Spleen (tissue), 11 donors: ENCODE measurements around the gene WDR7. TPM values are rescaled to one million over a fixed set of nuclear protein-coding genes. Genes with fewer than 3 reads are reported as not detected.

Source experiments
- DNase-seq: peaks from one replicate; pipeline ENCODE4 v3.0.0-alpha.2; 2020
- H3K27ac ChIP-seq, 8 donors: fragments of 200-600 bp; sonication (generic) in 7 of 8; 1 replicate in 4 of 8; 2 replicates in 4 of 8; pipeline versions ENCODE4 v1.5.0 to v1.8.0; 2016 to 2021; ENCODE audit warnings: inconsistent platforms in 4 of 8, mild to moderate bottlenecking in 4 of 8, moderate library complexity in 1 of 8
- H3K27me3 ChIP-seq, 7 donors: fragments of 200-600 bp; sonication (generic) in 6 of 7; replicated peaks in 1 of 7; 1 replicate in 4 of 7; 2 replicates in 3 of 7; pipeline versions ENCODE4 v1.5.0 to v1.8.0; 2016 to 2021; ENCODE audit warnings: inconsistent platforms in 3 of 7, mild to moderate bottlenecking in 1 of 7
- H3K36me3 ChIP-seq, 6 donors: fragments of 200-600 bp; sonication (generic) in 5 of 6; 1 replicate in 4 of 6; 2 replicates in 2 of 6; pipeline versions ENCODE4 v1.5.0 to v1.8.0; 2016 to 2021; ENCODE audit warnings: inconsistent platforms in 2 of 6
- H3K4me1 ChIP-seq, 6 donors: fragments of 200-600 bp; sonication (generic) in 5 of 6; 1 replicate in 3 of 6; 2 replicates in 3 of 6; pipeline versions ENCODE4 v1.5.0 to v1.8.0; 2016 to 2021; ENCODE audit warnings: inconsistent platforms in 3 of 6
- H3K4me3 ChIP-seq, 8 donors: fragments of 200-600 bp; sonication (generic) in 7 of 8; 1 replicate in 4 of 8; 2 replicates in 4 of 8; pipeline versions ENCODE4 v1.5.0 to v1.8.0; 2016 to 2021; ENCODE audit warnings: inconsistent platforms in 4 of 8, mild to moderate bottlenecking in 4 of 8, moderate library complexity in 2 of 8
- H3K9me3 ChIP-seq, 8 donors: fragments of 200-600 bp; sonication (generic) in 7 of 8; 1 replicate in 4 of 8; 2 replicates in 4 of 8; pipeline versions ENCODE4 v1.5.0 to v1.8.0; 2016 to 2021; ENCODE audit warnings: inconsistent platforms in 4 of 8
- POLR2A ChIP-seq, 3 donors: fragments of 450-650 bp; IDR thresholded peaks; one replicate each; pipeline ENCODE4 v1.5.1; 2017; ENCODE audit warnings: antibody characterized with exemption in 3 of 3, mild to moderate bottlenecking in 1 of 3
- POLR2AphosphoS5 ChIP-seq, 3 donors: sonication (generic); formaldehyde crosslinking; IDR thresholded peaks; one replicate each; pipeline ENCODE4 v1.5.1; 2017; ENCODE audit warnings: antibody characterized with exemption in 3 of 3
- WGBS, 5 donors: extraction: QIAGEN DNeasy Blood & Tissue Kit in 3 of 5; methylation state at CpG; one replicate each; pipeline versions ENCODE4 v1.1.5 to v1.1.7; 2013 to 2018; 5-methylcytosine and 5-hydroxymethylcytosine counted together
- intact Hi-C: fragments of 100-400 bp; cut with DNase I; formaldehyde crosslinking; loops from one replicate; pipeline ENCODE4 v1.15.0; 2023; ENCODE audit warnings: low total_unique reads
- polyA plus RNA-seq, 3 donors: library from polyadenylated mRNA; stranded (reverse); fragments of 200-250 nt; gene quantifications; one replicate each; pipeline ENCODE4 v1.2.1, GENCODE V29; 2013
- total RNA-seq, 7 donors: library from RNA; depleted of rRNA in 3 of 7; stranded (reverse); fragments of >200 nt in 3 of 7; fragmentation: NEBNext Ultra II Directional in 4 of 7; extraction: Animal tissue kit (Norgen Biotek cat#: 25700) in 4 of 7; gene quantifications; one replicate each; pipeline versions ENCODE4 v1.1.0 to v1.2.1, GENCODE V29; 2016 to 2021
- TF ChIP-seq, protein P1 (sequence below), 11 experiments: fragments of 200-600 bp in 7 of 11; fragments of 450-650 bp in 4 of 11; sonication (generic) in 4 of 11; IDR thresholded peaks in 8 of 11; conservative IDR thresholded peaks in 3 of 11; 1 replicate in 7 of 11; 2 replicates in 4 of 11; pipeline versions ENCODE4 v1.4.0 to v1.8.0; 2016 to 2021; ENCODE audit warnings: antibody characterized with exemption in 11 of 11, inconsistent platforms in 4 of 11, mild to moderate bottlenecking in 1 of 11
- donor health status: healthy with polysubstance abuse.
- donor health status: DM: no; HTN: no; CAD: no; lungs with moderate emphysema.
- donor health status: DM: no; HTN: no; CAD: no.
- donor health status: Bipolar disorder and iron deficiency.
- donor health status: healthy.
- donor health status: DM: no; HTN: no; CAD: no.
- donor health status: DM: yes; HTN: yes; CAD: no.

WDR7 gene
- total and polyA plus RNA-seq, 10 donors, result 2.8 to 55.9 (median 42.8) TPM

DNA sequence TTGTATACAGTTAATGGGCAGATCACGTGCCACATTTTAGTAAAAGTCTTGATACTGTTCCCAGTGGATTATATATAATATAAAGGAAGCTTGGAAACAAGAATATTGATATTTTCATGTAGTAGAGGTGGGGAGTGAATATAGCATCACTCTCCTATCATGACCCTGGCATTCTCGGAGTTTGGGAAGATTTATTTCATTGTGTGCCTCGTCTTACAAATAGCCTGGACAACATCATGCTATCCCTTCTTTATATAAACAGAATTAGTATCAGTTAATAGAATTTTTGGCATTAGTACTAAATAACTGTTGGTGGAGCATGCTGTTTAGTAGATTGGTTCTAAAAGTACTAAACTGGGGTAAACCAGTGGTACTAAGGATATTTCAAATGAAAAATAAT is 283.7 kb downstream of the WDR7 start:
- no peak for TF ChIP-seq POLR2AphosphoS5 (IDR thresholded peaks at IDR 0.05)
- no peak for TF ChIP-seq POLR2A (IDR thresholded peaks at IDR 0.05)
- TF ChIP-seq, protein P1, sequence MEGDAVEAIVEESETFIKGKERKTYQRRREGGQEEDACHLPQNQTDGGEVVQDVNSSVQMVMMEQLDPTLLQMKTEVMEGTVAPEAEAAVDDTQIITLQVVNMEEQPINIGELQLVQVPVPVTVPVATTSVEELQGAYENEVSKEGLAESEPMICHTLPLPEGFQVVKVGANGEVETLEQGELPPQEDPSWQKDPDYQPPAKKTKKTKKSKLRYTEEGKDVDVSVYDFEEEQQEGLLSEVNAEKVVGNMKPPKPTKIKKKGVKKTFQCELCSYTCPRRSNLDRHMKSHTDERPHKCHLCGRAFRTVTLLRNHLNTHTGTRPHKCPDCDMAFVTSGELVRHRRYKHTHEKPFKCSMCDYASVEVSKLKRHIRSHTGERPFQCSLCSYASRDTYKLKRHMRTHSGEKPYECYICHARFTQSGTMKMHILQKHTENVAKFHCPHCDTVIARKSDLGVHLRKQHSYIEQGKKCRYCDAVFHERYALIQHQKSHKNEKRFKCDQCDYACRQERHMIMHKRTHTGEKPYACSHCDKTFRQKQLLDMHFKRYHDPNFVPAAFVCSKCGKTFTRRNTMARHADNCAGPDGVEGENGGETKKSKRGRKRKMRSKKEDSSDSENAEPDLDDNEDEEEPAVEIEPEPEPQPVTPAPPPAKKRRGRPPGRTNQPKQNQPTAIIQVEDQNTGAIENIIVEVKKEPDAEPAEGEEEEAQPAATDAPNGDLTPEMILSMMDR (IDR thresholded peaks at IDR 0.05 in 8 of 11, conservative IDR thresholded peaks at IDR 0.05 in 3 of 11), result no peak
- intact Hi-C loops, result no loop called here
- Histone ChIP-seq H3K4me1 (no peaks in the 10 kb centered on the region), H3K27ac (no peak overlapping the region), H3K27me3 (no peaks in the 10 kb centered on the region), H3K9me3 (no peaks in the 10 kb centered on the region), H3K36me3 (peaks cover 0 to 83% (median 7%) of the 10 kb centered on the region in 6 donors), H3K4me3 (no peak overlapping the region)
- DNase-seq, result no peak
- 96 to 97% (median 97%) methylated on average over 3 of the region's 3 CpGs for WGBS, 5 donors

DNA sequence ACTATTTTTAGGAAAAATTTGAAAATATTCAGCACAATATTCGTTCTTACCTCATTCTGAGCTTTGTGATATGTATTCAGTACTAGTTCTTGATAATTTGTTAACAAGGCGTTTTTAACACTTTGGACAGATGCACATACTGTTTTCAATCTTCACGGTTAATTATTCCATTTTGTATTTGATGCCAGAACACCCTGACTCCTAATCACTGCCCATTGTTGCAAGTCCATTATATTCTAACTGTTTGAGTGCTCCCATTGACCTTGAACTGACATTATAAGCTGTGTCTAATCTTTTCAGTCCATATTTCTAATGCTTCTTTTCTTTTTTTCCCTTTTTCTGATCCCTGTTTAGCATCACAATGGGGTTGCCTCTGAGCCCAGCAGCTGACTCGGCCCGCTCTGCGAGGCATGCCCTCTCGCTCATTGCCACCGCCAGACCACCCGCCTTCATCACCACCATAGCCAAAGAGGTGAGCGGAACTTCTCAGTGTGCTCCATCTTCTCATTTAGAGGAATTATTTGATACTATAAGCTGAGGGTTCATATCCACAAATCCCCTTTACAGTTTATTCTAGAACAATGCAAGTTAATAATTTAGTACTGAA is 284.4 kb downstream of the WDR7 start:
- intact Hi-C loops, result no loop called here
- 96 to 97% (median 97%) methylated on average over 10 of the region's 10 CpGs for WGBS, 5 donors
- TF ChIP-seq POLR2A (IDR thresholded peaks at IDR 0.05) (no peak), POLR2AphosphoS5 (IDR thresholded peaks at IDR 0.05) (no peak)
- TF ChIP-seq, protein P1 (IDR thresholded peaks at IDR 0.05 in 8 of 11, conservative IDR thresholded peaks at IDR 0.05 in 3 of 11), result no peak
- DNase-seq, result no peak
- H3K27me3 ChIP-seq, result no peaks in the 10 kb centered on the region
- no peak overlapping the region for H3K4me3 ChIP-seq
- H3K9me3 ChIP-seq, result no peaks in the 10 kb centered on the region
- peaks cover 0 to 82% (median 7%) of the 10 kb centered on the region in 6 donors for H3K36me3 ChIP-seq
- H3K4me1 ChIP-seq, result no peaks in the 10 kb centered on the region
- H3K27ac ChIP-seq, result no peak overlapping the region

DNA sequence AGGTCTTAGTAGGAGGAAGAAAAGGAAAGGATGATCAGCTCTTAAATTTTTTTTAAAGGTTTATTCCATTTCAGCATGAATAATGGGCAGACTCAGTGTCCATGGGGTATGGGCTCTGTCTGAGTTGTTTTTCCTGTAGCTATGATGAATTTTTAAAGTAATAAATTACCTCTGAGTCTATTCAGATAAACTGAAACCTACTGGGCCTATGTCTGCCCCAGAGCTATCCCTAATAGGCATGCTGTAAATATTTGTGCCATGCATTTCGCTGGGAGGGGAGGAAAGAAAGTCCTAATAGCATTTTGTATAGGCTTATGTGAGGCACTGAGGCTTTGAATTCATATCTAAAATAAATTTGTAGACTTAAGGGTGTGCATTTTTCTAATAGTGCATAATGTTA is 285.3 kb downstream of the WDR7 start:
- TF ChIP-seq POLR2AphosphoS5 (IDR thresholded peaks at IDR 0.05) (no peak), POLR2A (IDR thresholded peaks at IDR 0.05) (no peak)
- TF ChIP-seq, protein P1 (IDR thresholded peaks at IDR 0.05 in 8 of 11, conservative IDR thresholded peaks at IDR 0.05 in 3 of 11), result no peak
- no peak overlapping the region for H3K4me3 ChIP-seq
- 85 to 96% (median 91%) methylated on average over 1 of the region's 1 CpG for WGBS, 5 donors
- no peaks in the 10 kb centered on the region for H3K27me3 ChIP-seq
- H3K4me1 ChIP-seq, result no peaks in the 10 kb centered on the region
- intact Hi-C loops, result no loop called here
- H3K36me3 ChIP-seq, result peaks cover 0 to 82% (median 7%) of the 10 kb centered on the region in 6 donors
- DNase-seq, result no peak
- H3K9me3 ChIP-seq, result no peaks in the 10 kb centered on the region
- no peak overlapping the region for H3K27ac ChIP-seq

DNA sequence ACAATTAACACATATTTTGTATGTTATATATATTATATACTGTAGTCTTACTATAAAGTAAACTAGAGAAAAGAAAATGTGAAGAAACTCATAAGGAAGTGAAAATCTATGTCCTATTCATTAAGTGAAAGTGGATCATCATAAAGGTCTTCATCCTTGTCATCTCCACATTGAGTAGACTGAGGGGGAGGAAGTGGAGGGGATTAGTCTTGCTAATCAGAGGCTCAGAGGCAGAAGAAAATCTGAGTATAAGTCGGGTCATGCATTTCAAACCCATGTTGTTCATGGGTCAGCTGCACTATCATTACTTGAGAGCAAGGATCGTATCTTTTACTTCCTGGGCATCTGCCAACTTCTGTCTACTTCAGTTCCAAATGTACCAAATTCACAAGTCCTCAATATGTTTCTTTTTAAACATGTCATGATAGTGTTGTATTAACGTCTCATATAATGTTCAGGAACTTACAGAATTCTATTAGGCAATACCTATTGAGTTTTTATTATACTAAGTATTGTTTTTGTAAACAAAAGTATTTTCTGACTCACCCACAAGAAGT is 286.8 kb downstream of the WDR7 start:
- Histone ChIP-seq H3K4me1 (no peaks in the 10 kb centered on the region), H3K27me3 (no peaks in the 10 kb centered on the region), H3K27ac (no peak overlapping the region), H3K36me3 (peaks cover 0 to 78% (median 7%) of the 10 kb centered on the region in 6 donors), H3K9me3 (no peaks in the 10 kb centered on the region), H3K4me3 (no peak overlapping the region)
- intact Hi-C loops, result no loop called here
- WGBS, 5 donors, result 66 to 85% (median 75%) methylated on average over 3 of the region's 3 CpGs
- TF ChIP-seq, protein P1 (IDR thresholded peaks at IDR 0.05 in 8 of 11, conservative IDR thresholded peaks at IDR 0.05 in 3 of 11), result no peak
- TF ChIP-seq POLR2AphosphoS5 (IDR thresholded peaks at IDR 0.05), result no peak
- TF ChIP-seq POLR2A (IDR thresholded peaks at IDR 0.05), result no peak
- no peak for DNase-seq
